Measurements from ENCODE around the gene RABGAP1L. TPM values are rescaled to one million over a fixed set of nuclear protein-coding genes. Genes with fewer than 3 reads are reported as not detected.

The RABGAP1L gene
- total RNA-seq = 69.2 TPM
- long read RNA-seq, partial matches to known transcripts = 3 of 7 reads
- long read RNA-seq, other reads (novel, unspliced or antisense) = 2 of 7 reads

DNA sequence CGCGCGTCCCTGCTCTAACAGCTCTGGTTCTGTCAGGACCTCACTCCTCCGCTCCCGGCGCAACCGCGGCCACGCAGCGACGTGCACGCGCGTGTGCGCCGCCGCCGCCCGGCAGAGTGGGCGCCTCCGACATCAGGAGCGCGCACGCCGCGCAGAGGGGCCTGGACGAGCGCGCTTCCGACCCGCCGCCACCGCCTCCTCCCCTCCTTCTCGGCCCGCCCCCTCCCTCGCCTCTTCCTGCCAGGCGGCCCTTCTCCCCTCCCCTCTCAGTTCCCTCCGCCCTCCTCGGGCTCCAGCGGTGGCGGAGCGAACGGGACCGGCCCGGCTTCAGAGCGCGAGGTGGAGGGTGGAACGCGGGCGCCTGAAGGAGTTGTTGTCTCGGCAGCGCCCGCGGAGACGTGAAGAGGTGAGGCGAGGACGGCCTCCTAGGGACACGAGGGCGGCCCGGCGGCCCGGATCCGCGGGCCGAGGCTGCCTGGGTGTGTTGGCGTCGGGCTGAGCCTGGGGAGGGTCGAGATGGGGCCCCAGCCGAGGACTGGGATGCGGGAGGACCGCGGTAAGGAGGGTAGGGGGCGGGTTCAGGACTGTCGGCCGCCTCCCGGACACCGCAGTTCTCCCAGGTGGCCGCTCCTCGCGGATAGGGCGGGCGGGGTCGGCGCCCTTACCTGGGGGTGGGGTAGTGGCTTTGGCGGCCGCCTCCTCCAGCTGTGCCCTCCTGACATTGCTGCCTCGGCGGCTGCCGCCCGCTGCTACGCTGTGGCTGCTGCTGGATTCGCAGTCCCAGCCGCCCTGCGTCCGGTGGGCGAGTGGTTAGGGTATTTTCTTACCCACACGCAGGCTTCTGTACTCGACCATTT, at the start of gene RABGAP1L:
TSS of gene RABGAP1L (plus strand) at position 269 of the 857 bp plus-strand sequence.
- H3K4me3 ChIP-seq = peak within 1 kb of the TSS; percentile 99
- H3K27me3 ChIP-seq (ENCODE audit: low read depth) = no peaks in the 10 kb centered on the region
- peak within 1 kb of the TSS; percentile 97 for H3K27ac ChIP-seq (replicated peaks)
- intact Hi-C loops (cut with micrococcal nuclease) = no loop called here
- DNase-seq = peak; percentile 96
- H3K36me3 ChIP-seq = no peaks in the 10 kb centered on the region
- peaks cover 57% of the 10 kb centered on the region for H3K4me1 ChIP-seq
- H3K9me3 ChIP-seq (replicated peaks) = no peaks in the 10 kb centered on the region
- TF ChIP-seq, protein P1, sequence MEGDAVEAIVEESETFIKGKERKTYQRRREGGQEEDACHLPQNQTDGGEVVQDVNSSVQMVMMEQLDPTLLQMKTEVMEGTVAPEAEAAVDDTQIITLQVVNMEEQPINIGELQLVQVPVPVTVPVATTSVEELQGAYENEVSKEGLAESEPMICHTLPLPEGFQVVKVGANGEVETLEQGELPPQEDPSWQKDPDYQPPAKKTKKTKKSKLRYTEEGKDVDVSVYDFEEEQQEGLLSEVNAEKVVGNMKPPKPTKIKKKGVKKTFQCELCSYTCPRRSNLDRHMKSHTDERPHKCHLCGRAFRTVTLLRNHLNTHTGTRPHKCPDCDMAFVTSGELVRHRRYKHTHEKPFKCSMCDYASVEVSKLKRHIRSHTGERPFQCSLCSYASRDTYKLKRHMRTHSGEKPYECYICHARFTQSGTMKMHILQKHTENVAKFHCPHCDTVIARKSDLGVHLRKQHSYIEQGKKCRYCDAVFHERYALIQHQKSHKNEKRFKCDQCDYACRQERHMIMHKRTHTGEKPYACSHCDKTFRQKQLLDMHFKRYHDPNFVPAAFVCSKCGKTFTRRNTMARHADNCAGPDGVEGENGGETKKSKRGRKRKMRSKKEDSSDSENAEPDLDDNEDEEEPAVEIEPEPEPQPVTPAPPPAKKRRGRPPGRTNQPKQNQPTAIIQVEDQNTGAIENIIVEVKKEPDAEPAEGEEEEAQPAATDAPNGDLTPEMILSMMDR (IDR thresholded peaks at IDR 0.05; ENCODE audit: borderline replicate concordance) = no peak

DNA sequence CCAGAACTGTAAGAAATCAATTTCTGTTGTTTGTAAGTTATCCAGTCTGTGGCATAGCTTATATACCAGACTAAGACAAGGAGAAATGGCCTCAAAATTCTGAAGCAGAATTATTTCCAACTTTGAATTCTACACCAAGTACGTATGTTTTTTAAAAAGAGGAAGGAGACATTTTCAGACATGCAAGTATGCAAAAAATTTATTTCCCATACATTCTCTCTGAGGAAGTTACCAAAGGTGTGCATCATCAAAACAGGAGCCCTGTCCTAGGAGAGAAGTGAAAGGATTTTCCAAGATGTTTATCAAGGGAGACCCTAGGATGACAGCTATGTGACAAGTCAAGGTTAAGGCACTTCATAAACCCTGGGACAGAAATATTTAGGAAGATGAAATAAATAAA, 49.3 kb upstream of the RABGAP1L start:
- DNase-seq = no peak
- no peaks in the 10 kb centered on the region for H3K9me3 ChIP-seq (replicated peaks)
- peaks cover 13% of the 10 kb centered on the region for H3K4me1 ChIP-seq
- intact Hi-C loops (cut with micrococcal nuclease) = no loop called here
- no peak overlapping the region for H3K4me3 ChIP-seq
- TF ChIP-seq, protein P1 (IDR thresholded peaks at IDR 0.05; ENCODE audit: borderline replicate concordance) = no peak
- no peaks in the 10 kb centered on the region for H3K27me3 ChIP-seq (ENCODE audit: low read depth)
- no peak overlapping the region for H3K27ac ChIP-seq (replicated peaks)
- H3K36me3 ChIP-seq = no peaks in the 10 kb centered on the region

GRCh38 chr1:174112489-174113162, 46.7 kb upstream of the RABGAP1L start:
- H3K4me1 ChIP-seq = peaks cover 13% of the 10 kb centered on the region
- H3K27ac ChIP-seq (replicated peaks) = no peak overlapping the region
- TF ChIP-seq, protein P1 (IDR thresholded peaks at IDR 0.05; ENCODE audit: borderline replicate concordance) = no peak
- no peak for DNase-seq
- no peak overlapping the region for H3K4me3 ChIP-seq
- H3K36me3 ChIP-seq = no peaks in the 10 kb centered on the region
- H3K9me3 ChIP-seq (replicated peaks) = no peaks in the 10 kb centered on the region
- no peaks in the 10 kb centered on the region for H3K27me3 ChIP-seq (ENCODE audit: low read depth)
- intact Hi-C loops (cut with micrococcal nuclease) = no loop called here

DNA sequence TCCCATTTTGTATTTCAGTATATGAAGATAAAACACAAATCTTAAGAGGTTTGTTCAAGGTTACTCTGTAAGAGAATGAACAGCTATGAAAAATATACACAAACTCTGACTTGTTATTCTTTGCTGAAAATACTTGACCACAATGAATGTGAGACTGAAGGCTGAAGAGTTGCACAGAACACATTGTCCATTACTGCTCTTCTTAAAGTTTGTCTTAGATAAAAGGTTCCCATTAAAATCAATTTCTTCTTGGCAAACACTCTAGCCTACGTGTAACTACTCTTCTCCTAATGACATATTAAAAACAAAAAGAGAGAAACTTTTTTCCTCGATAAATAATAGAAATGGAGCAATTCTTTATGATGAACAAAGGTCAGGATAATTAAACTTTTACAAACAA, 45.2 kb upstream of the RABGAP1L start:
- no peaks in the 10 kb centered on the region for H3K27me3 ChIP-seq (ENCODE audit: low read depth)
- no peaks in the 10 kb centered on the region for H3K36me3 ChIP-seq
- intact Hi-C loops (cut with micrococcal nuclease) = no loop called here
- H3K4me1 ChIP-seq = peaks cover 22% of the 10 kb centered on the region
- no peak overlapping the region for H3K27ac ChIP-seq (replicated peaks)
- no peak for DNase-seq
- TF ChIP-seq, protein P1 (IDR thresholded peaks at IDR 0.05; ENCODE audit: borderline replicate concordance) = no peak
- H3K9me3 ChIP-seq (replicated peaks) = no peaks in the 10 kb centered on the region
- no peak overlapping the region for H3K4me3 ChIP-seq

GRCh38 chr1:174114788-174115448, 44.4 kb upstream of the RABGAP1L start:
- H3K27me3 ChIP-seq (ENCODE audit: low read depth) = no peaks in the 10 kb centered on the region
- H3K36me3 ChIP-seq = no peaks in the 10 kb centered on the region
- no peak for DNase-seq
- H3K9me3 ChIP-seq (replicated peaks) = no peaks in the 10 kb centered on the region
- H3K4me3 ChIP-seq = no peak overlapping the region
- TF ChIP-seq, protein P1 (IDR thresholded peaks at IDR 0.05; ENCODE audit: borderline replicate concordance) = peak; percentile 67
- H3K27ac ChIP-seq (replicated peaks) = no peak overlapping the region
- peaks cover 27% of the 10 kb centered on the region for H3K4me1 ChIP-seq
- intact Hi-C loops (cut with micrococcal nuclease) = no loop called here
